SK-N-SH treated with all-trans-retinoic acid at 6 μM for 48 hours (cell line): ENCODE results near the gene PDIA5.

Experiments used
- ATAC-seq: fragments of 200-7000 bp; cut with Tn5 transposase; 3 replicates; pipeline ENCODE4 v1.9.1; 2020; ENCODE audit warnings: mild to moderate bottlenecking, moderate library complexity
- ARNTL ChIP-seq: fragments of 450-650 bp; formaldehyde crosslinking; IDR thresholded peaks from 2 replicates; pipeline ENCODE4 v1.5.0; 2020; ENCODE audit warnings: low read depth, mild to moderate bottlenecking, moderate library complexity, borderline replicate concordance
- BACH2 ChIP-seq: fragments of 250-450 bp; sonication (Bioruptor Pico); IDR thresholded peaks from 2 replicates; pipeline ENCODE4 v1.9.0; 2021; ENCODE audit warnings: mild to moderate bottlenecking, borderline replicate concordance
- CSDC2 ChIP-seq: fragments of 250-450 bp; sonication (Bioruptor Pico); IDR thresholded peaks from 2 replicates; pipeline ENCODE4 v1.5.0; 2020; ENCODE audit warnings: mild to moderate bottlenecking, moderate library complexity
- ESRRG ChIP-seq: fragments of 250-450 bp; sonication (Bioruptor Pico); IDR thresholded peaks from 2 replicates; pipeline ENCODE4 v1.6.1; 2021; ENCODE audit warnings: mild to moderate bottlenecking
- GLIS3 ChIP-seq: fragments of 250-450 bp; sonication (Bioruptor Pico); IDR thresholded peaks from 2 replicates; pipeline ENCODE4 v1.5.0; 2020; ENCODE audit warnings: mild to moderate bottlenecking, moderate library complexity
- ISL1 ChIP-seq: fragments of 250-450 bp; sonication (Bioruptor Pico); IDR thresholded peaks from 2 replicates; pipeline ENCODE4 v2.1.2; 2022; ENCODE audit warnings: mild to moderate bottlenecking, moderate library complexity
- OSR1 ChIP-seq: fragments of 250-450 bp; sonication (Bioruptor Pico); IDR thresholded peaks from 2 replicates; pipeline ENCODE4 v1.8.0; 2022; ENCODE audit warnings: moderate library complexity, mild to moderate bottlenecking, inconsistent platforms
- PPARA ChIP-seq: fragments of 250-450 bp; sonication (Bioruptor Pico); IDR thresholded peaks from 2 replicates; pipeline ENCODE4 v1.5.0; 2020; ENCODE audit warnings: mild to moderate bottlenecking, borderline replicate concordance
- RARB ChIP-seq: fragments of 250-450 bp; sonication (Bioruptor Pico); IDR thresholded peaks from 2 replicates; pipeline ENCODE4 v1.8.0; 2021; ENCODE audit warnings: mild to moderate bottlenecking, moderate library complexity
- SNAI2 ChIP-seq: fragments of 250-450 bp; sonication (Bioruptor Pico); IDR thresholded peaks from 2 replicates; pipeline ENCODE4 v1.5.0; 2020; ENCODE audit warnings: mild to moderate bottlenecking, moderate library complexity
- TCF4 ChIP-seq: fragments of 250-450 bp; sonication (Bioruptor Pico); IDR thresholded peaks from 2 replicates; pipeline ENCODE4 v1.8.0; 2021; ENCODE audit warnings: mild to moderate bottlenecking, moderate library complexity, borderline replicate concordance
- TOX ChIP-seq: fragments of 250-450 bp; sonication (Bioruptor Pico); IDR thresholded peaks from 2 replicates; pipeline ENCODE4 v1.8.0; 2021; ENCODE audit warnings: mild to moderate bottlenecking, moderate library complexity, borderline replicate concordance
- ZC3H10 ChIP-seq: fragments of 250-450 bp; sonication (Bioruptor Pico); IDR thresholded peaks from 2 replicates; pipeline ENCODE4 v1.5.1; 2021; ENCODE audit warnings: mild to moderate bottlenecking, moderate library complexity
- ZFP3 ChIP-seq: fragments of 250-450 bp; sonication (Bioruptor Pico); IDR thresholded peaks from 2 replicates; pipeline ENCODE4 v1.5.0; 2020; ENCODE audit warnings: mild to moderate bottlenecking, moderate library complexity
- ZNF70 ChIP-seq: fragments of 450-650 bp; formaldehyde crosslinking; IDR thresholded peaks from 2 replicates; pipeline ENCODE4 v1.5.0; 2020; ENCODE audit warnings: mild to moderate bottlenecking, moderate library complexity
- TF ChIP-seq, protein P1 (sequence below): fragments of 250-450 bp; sonication (Bioruptor Pico); IDR thresholded peaks from 2 replicates; pipeline ENCODE4 v1.5.0; 2020; ENCODE audit warnings: mild to moderate bottlenecking, moderate library complexity
- TF ChIP-seq, protein P2 (sequence below): fragments of 250-450 bp; sonication (Bioruptor Pico); IDR thresholded peaks from 2 replicates; pipeline ENCODE4 v1.5.1; 2020; ENCODE audit warnings: low read depth, mild to moderate bottlenecking, moderate library complexity
- TF ChIP-seq, protein P3 (sequence below): fragments of 250-450 bp; sonication (Bioruptor Pico); IDR thresholded peaks from 2 replicates; pipeline ENCODE4 v1.5.1; 2021; ENCODE audit warnings: mild to moderate bottlenecking, moderate library complexity
- TF ChIP-seq, protein P4 (sequence below): fragments of 250-450 bp; sonication (Bioruptor Pico); IDR thresholded peaks from 2 replicates; pipeline ENCODE4 v1.8.0; 2021; ENCODE audit warnings: low read depth, mild to moderate bottlenecking, moderate library complexity, borderline replicate concordance

Gene PDIA5

DNA sequence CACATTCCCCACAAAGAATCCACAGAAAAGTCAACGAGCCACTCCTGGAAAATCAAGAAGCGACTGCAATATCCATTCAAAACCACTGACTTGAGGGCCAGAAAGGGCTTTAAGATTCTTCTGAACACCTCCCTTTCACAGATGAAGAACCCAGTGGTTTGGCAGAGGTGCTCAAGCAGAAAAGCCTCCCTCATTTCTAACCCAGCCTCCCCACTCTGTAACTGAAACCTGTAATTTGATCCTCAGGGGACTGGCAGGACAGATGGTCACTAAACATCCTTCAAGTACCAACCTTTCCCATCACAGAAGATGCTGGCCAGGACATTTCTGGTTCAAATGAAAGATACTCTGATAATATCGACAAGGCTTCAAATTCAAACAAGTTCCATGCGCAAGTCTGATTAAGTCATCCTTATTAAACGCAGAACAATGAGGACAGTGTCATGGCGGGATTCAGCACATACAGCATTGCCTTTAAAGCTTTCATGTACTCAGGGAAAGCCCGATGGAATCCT is 44.8 kb upstream of the PDIA5 start:
- TF ChIP-seq ARNTL (CRISPR knock-in tag) (no peak), CSDC2 (no peak), ISL1 (CRISPR knock-in tag) (no peak), RARB (no peak), OSR1 (CRISPR knock-in tag) (no peak), BACH2 (CRISPR knock-in tag) (no peak), ZNF70 (CRISPR knock-in tag) (no peak), GLIS3 (no peak), ESRRG (CRISPR knock-in tag) (no peak)
- TF ChIP-seq, protein P1, sequence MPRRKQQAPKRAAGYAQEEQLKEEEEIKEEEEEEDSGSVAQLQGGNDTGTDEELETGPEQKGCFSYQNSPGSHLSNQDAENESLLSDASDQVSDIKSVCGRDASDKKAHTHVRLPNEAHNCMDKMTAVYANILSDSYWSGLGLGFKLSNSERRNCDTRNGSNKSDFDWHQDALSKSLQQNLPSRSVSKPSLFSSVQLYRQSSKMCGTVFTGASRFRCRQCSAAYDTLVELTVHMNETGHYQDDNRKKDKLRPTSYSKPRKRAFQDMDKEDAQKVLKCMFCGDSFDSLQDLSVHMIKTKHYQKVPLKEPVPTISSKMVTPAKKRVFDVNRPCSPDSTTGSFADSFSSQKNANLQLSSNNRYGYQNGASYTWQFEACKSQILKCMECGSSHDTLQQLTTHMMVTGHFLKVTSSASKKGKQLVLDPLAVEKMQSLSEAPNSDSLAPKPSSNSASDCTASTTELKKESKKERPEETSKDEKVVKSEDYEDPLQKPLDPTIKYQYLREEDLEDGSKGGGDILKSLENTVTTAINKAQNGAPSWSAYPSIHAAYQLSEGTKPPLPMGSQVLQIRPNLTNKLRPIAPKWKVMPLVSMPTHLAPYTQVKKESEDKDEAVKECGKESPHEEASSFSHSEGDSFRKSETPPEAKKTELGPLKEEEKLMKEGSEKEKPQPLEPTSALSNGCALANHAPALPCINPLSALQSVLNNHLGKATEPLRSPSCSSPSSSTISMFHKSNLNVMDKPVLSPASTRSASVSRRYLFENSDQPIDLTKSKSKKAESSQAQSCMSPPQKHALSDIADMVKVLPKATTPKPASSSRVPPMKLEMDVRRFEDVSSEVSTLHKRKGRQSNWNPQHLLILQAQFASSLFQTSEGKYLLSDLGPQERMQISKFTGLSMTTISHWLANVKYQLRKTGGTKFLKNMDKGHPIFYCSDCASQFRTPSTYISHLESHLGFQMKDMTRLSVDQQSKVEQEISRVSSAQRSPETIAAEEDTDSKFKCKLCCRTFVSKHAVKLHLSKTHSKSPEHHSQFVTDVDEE (CRISPR knock-in tag) = no peak
- no peak for ATAC-seq

DNA sequence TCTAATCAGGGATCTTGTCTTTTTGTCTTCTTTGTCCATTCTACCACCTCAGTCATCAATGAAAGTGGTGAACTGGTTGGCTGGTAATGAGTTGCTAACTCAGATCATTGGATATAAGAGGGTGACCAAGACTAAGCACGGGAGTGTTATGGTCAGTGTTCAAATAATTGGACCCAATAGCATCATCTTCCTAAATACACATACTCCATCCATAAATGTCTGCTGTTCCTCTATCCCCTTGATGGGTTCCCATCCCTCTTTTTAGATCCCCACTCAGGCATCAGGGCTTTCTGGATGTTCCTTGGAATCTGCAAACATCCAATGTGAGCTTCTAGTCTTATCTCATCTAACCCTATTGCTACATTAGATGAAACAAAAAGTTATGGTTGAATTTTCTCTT is 42.8 kb upstream of the PDIA5 start:
- TF ChIP-seq TCF4 (CRISPR knock-in tag) (no peak), ISL1 (CRISPR knock-in tag) (no peak), PPARA (CRISPR knock-in tag) (no peak), CSDC2 (no peak), TOX (no peak), ZC3H10 (CRISPR knock-in tag) (no peak), ZNF70 (CRISPR knock-in tag) (no peak), ARNTL (CRISPR knock-in tag) (no peak), GLIS3 (no peak), ZFP3 (CRISPR knock-in tag) (no peak)
- TF ChIP-seq, protein P2, sequence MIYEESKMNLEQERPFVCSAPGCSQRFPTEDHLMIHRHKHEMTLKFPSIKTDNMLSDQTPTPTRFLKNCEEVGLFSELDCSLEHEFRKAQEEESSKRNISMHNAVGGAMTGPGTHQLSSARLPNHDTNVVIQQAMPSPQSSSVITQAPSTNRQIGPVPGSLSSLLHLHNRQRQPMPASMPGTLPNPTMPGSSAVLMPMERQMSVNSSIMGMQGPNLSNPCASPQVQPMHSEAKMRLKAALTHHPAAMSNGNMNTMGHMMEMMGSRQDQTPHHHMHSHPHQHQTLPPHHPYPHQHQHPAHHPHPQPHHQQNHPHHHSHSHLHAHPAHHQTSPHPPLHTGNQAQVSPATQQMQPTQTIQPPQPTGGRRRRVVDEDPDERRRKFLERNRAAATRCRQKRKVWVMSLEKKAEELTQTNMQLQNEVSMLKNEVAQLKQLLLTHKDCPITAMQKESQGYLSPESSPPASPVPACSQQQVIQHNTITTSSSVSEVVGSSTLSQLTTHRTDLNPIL (CRISPR knock-in tag) = no peak
- TF ChIP-seq, protein P3, sequence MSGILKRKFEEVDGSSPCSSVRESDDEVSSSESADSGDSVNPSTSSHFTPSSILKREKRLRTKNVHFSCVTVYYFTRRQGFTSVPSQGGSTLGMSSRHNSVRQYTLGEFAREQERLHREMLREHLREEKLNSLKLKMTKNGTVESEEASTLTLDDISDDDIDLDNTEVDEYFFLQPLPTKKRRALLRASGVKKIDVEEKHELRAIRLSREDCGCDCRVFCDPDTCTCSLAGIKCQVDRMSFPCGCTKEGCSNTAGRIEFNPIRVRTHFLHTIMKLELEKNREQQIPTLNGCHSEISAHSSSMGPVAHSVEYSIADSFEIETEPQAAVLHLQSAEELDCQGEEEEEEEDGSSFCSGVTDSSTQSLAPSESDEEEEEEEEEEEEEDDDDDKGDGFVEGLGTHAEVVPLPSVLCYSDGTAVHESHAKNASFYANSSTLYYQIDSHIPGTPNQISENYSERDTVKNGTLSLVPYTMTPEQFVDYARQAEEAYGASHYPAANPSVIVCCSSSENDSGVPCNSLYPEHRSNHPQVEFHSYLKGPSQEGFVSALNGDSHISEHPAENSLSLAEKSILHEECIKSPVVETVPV (CRISPR knock-in tag) = no peak
- ATAC-seq = no peak

DNA sequence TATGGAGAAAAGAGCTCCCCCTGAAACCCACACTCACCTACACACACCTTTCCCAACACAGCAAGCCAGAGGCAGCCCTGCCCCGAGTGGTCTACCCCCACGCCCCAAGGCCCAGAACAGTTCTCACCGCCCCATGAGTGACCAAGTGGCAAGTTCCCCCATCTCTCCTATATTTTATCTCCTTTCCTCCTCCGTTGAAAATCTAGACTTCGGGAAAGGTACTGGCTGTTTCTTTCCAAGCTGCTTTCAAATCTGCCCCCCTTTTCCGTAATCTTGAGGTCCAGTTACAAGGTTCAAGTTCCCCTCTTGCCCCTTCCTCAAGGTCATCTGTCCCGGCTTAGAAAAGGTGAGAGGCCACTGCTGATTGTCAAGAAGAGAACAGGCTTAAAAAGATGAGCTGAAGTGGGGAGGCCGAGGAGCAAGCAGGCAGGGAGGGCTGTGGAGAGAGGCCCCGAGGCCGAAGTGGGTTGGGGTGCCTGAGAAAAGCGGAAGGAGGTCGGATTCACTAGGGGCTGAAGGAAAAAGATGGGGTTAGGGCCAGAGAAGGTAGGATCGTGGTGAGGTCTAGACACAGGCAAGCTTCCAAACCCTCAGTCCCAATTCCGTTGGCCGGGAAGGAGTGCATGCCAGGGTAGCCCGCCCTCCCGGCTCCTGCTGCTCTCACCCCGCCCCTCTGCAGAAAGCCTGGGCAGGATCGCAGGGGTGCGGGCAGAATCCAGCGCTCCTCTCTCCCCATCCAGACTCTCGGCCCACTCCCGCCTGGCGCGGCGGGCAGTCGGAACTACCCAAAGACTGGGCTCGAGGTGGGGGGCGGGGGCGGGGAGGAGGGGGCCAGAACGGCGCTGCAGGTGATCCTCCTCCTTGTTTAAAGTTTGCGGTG is 40.9 kb upstream of the PDIA5 start:
- TF ChIP-seq ISL1 (CRISPR knock-in tag) (no peak), TCF4 (CRISPR knock-in tag) (no peak), ARNTL (CRISPR knock-in tag) (no peak), ZNF70 (CRISPR knock-in tag) (no peak), SNAI2 (no peak)
- TF ChIP-seq, protein P1 (CRISPR knock-in tag) = no peak
- TF ChIP-seq, protein P4, sequence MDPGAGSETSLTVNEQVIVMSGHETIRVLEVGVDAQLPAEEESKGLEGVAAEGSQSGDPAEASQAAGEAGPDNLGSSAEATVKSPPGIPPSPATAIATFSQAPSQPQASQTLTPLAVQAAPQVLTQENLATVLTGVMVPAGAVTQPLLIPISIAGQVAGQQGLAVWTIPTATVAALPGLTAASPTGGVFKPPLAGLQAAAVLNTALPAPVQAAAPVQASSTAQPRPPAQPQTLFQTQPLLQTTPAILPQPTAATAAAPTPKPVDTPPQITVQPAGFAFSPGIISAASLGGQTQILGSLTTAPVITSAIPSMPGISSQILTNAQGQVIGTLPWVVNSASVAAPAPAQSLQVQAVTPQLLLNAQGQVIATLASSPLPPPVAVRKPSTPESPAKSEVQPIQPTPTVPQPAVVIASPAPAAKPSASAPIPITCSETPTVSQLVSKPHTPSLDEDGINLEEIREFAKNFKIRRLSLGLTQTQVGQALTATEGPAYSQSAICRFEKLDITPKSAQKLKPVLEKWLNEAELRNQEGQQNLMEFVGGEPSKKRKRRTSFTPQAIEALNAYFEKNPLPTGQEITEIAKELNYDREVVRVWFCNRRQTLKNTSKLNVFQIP (CRISPR knock-in tag) = no peak
- TF ChIP-seq, all 23 proteins: peak for 0
- ATAC-seq = no peak
